ACHN (cell line): ENCODE data around the gene SLC12A8.

Source experiments
- DNase-seq: peaks from one replicate; pipeline ENCODE4 v3.0.0-alpha.2; 2015
- in situ Hi-C: cut with HindIII; loops from 2 replicates; pipeline ENCODE4 v1.10.0; 2017; ENCODE audit warnings: low sequenced_read_pairs, low pct_ligation_motif_present, low pct_unique_long_range_greater_than_20kb

SLC12A8 gene

GRCh38 chr3:125220727-125221429 lies 8.3 kb upstream of the SLC12A8 start:
- in situ Hi-C loops = no loop called here
- DNase-seq = no peak

- no peak for DNase-seq
- in situ Hi-C loops = no loop called here
These were observed 7.6 kb upstream of the SLC12A8 start for GRCh38 chr3:125220183-125220582.

- in situ Hi-C loops = no loop called here
- no peak for DNase-seq
These were observed 6.7 kb upstream of the SLC12A8 start for GRCh38 chr3:125219261-125219701.

DNA sequence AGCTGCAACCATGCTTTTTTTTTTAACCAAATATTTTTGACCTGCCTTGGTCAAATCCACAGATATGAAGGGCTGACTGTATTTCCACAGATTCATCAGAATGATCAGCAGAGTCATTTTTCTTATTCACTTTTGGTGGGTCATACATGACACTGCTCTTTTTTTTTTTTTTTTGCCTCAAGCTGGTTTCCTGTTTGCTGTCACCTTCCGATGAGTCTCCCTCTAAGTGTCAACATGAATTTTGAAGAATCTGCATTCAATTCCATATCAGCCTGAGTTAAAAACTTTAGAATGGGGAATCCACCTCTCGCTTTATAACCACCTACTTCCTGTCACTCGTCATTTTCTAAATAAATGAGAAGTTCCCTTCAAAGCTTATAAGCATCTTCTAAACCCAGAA lies 2.2 kb upstream of the SLC12A8 start:
- no peak for DNase-seq
- in situ Hi-C loops = no loop called here

DNA sequence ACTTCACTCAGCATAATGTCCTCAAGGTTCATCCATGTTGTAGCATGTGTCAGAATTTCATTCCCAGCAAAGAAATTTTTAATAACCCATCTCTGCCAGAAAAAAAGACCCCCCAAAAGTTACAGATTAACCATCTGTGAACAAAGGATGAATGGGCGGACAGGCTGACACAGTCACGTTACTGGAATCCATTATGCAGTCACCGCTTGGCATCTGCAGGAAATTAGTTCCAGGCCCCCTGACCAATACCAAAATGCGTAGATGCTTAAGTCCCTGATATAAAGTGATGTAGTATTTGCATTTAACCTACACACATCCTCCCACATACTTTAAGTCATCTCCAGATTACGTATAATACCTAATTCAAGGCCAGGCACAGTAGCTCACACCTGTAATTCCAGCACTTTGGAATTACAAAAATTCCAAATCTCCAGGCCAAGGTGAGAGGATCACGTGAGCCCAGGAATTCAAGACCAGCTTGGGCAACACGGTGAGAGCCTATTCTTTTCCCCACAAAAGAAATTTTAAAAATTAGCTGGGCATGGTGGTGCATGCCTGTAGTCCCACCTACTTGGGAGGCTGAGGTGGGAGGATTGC lies 1.5 kb upstream of the SLC12A8 start:
- in situ Hi-C loops = no loop called here
- peak; percentile 12 for DNase-seq

DNA sequence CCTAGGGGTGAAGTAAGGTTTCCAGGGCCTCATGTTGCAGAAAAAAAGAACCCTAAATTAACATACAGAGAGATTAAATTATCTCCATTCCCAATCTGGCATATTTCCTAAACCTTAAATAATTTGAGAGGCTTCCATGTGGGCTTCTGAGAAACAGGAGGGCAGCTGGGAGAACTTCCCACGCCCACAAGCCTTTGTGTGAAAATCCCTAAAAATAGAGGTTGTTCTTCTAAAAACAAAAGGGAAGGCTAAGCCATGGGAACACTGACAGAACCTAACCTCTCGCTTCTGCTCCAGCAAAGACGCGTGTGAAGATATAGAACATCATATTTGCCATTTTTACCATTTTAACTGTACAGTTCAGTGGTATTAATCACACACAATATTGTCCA lies 812 bp upstream of the SLC12A8 start:
- no peak for DNase-seq
- in situ Hi-C loops = no loop called here

- in situ Hi-C loops = no loop called here
- peak; percentile 11 for DNase-seq
These were observed 448 bp downstream of the SLC12A8 start for GRCh38 chr3:125212091-125212508.

- in situ Hi-C loops = no loop called here
- no peak for DNase-seq
These were observed 941 bp downstream of the SLC12A8 start for GRCh38 chr3:125211523-125212090.

DNA sequence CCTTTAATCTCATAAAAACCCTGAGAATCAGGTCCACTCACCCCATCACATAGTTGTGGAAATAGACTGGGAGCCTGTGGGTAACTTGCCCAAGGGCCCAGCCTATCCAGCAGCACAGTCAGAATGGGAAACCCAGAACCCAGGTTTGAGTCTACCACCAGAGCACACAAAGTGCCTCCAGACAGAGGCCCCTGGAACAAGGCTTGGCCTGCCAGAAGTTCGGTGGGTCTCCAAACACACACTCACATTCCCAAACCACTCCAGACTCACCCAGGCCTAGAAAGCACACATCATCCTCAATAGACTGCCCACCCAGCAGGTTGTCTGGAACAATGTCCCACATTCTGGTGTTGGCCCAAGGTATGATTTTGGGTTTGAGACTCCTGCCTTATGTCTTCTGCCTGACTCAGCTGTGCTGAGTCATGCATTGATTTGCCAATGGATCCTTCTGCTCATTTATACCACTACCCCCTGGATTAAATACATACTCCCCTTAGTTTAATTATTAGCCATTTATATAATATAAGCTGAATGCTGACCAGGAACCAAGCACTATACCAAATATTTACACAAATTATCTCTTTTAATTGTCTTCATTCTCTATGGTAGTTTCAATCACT lies 4.5 kb downstream of the SLC12A8 start:
- no peak for DNase-seq
- in situ Hi-C loops = no loop called here

DNA sequence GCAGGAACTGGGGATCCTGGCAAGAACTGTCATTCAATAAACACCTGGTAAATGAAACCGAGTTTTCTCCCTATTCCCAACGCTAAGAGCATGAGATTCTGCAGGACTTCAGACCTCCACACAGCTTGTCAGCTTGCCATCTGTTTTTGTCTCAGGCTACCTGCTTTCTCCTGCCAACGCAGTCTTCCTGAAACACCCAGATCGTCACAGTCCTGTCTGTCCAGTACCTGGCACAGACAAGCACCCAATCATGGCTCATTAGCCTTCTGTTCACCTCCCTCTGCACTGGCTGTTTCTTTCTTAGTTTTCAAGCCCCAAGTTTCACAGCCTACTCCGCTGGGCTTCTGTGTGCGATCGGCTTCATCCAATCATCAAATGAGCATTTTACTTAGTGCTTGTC lies 5.0 kb downstream of the SLC12A8 start:
- in situ Hi-C loops = no loop called here
- no peak for DNase-seq

DNA sequence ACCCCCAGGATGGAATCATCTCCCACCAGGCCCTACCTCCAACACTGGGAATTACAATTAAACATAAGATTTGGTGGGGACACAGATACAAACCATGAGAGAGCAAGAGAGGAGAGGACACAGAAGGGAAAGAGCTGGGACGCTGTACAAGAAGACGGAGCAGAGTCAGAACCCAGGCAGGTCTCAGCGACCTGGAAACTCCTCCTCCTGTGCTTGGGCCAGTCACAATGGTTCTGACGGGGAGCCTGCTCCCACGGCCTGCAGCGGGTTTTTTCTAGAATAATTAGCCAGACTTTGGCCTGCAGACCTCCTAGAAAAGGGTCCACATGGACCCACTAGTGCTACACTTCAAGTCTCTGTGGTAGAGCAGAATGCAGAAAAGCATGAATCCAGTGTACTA lies 5.6 kb downstream of the SLC12A8 start:
- no peak for DNase-seq
- in situ Hi-C loops = no loop called here

GRCh38 chr3:125203731-125204130 lies 8.8 kb downstream of the SLC12A8 start:
- no peak for DNase-seq
- in situ Hi-C loops = no loop called here

GRCh38 chr3:125202197-125202596 lies 10.4 kb downstream of the SLC12A8 start:
- in situ Hi-C loops = no loop called here
- peak; percentile 19 for DNase-seq

DNA sequence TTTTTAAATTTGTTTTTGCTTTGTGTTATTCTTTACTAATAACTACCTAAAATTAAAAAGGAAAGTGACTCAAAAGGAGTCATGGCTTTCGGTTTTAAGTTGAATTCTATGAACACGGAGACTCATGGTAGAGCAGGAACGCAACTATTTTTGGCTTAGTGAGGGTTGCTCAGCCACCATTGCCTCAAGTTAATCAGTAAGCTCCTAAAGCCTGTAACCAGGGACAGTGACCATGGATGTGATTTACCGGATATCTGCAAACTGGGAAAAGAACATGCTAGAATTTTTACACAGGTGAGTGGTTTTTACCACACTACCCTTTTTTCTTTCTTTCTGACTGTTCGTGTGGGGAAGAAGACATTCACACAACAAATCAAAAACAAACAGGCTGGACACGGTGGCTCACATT lies 11.8 kb downstream of the SLC12A8 start:
- in situ Hi-C loops = no loop called here
- peak; percentile 58 for DNase-seq

DNA sequence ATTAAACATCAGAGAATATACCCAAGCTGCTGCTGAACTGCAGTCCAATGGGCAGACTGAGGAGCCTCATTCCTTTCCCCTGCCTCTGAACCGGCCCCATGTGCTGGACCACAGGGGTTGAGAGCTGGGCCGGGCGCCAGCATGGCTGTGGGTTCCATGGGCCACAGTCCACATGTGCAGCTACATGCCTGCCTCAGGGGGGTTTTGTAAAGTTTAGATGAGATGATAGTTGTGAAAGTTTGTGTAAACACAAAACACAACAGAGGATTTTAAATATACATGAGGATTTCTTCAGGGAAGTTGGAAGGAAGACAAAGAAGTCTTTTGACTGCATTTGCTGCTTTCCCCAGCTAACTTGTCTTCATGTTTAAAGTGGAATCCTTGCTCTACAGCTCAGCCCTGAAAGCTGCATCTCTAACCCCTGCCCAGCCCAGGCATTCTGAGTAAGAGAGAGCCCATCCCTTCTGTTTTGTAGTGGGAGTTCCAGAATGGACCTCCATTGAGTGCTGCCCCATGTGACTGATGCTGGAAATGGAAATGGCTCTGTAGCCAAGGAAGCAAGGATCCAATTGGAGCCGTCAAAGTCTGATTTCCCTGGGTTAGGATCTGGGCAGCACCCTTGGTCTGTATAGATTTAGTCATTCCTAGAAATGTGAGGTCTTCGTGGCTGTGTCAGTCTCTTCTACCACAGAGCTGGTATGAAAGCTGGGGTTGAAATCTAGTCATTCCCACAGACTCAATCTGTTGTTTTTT lies 17.5 kb downstream of the SLC12A8 start:
- in situ Hi-C loops = no loop called here
- no peak for DNase-seq

DNA sequence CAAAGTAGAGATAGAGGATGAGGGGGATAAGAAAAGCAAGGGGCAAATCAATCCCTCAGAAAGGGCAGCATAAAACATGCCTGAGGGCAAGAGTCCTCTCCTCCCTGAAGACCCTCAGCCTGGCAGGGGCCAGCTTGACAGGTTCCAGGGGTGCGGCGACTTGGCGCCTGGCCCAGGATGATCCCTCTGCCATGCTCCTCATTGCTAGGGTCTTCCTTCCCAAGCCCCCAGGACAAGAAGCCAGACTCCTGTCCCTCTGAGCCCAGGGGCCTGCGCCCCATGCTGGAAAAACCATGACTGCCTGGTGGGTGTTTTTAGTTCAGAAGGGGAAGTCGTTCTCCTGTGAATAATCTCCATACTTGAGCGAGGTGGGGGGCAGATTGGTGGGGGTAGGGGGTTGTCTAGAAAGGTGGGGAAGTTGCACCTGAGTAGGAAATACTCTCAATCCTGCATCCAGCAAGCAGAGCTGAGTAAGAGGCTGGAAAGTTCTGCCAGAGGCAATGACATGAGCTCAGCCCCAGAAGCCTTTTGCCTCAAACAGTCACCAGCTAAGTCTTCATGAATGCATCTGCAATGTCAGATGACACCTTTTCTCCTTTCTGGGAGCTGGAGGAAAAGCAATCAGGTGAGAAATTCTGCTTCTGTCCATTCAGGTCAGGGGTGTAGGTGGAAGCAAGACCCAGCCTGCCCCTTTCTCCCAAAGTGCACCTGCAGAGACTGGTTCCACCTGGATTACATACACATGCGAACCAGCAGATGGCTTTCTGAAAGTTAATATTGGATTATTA lies 18.3 kb downstream of the SLC12A8 start:
- DNase-seq = no peak
- in situ Hi-C loops = no loop called here

GRCh38 chr3:125192190-125193035 lies 20.1 kb downstream of the SLC12A8 start:
- no peak for DNase-seq
- in situ Hi-C loops = no loop called here
